Ovary (tissue), 3 donors: Measurements from ENCODE around the gene UBR1.

Experiments used
- CTCF ChIP-seq, 3 donors: fragments of 450-650 bp in 2 of 3; fragments of 200-600 bp in 1 of 3; IDR thresholded peaks; one replicate each; pipeline versions ENCODE4 v1.5.1 to v1.8.0; 2016 to 2022; ENCODE audit warnings: antibody characterized with exemption in 3 of 3, mild to moderate bottlenecking in 1 of 3
- POLR2A ChIP-seq: fragments of 450-650 bp; IDR thresholded peaks from one replicate; pipeline ENCODE4 v1.6.1; 2017; ENCODE audit warnings: antibody characterized with exemption, mild to moderate bottlenecking, moderate library complexity
- donor health status: DM: no; HTN: no; CAD: no.

DNA sequence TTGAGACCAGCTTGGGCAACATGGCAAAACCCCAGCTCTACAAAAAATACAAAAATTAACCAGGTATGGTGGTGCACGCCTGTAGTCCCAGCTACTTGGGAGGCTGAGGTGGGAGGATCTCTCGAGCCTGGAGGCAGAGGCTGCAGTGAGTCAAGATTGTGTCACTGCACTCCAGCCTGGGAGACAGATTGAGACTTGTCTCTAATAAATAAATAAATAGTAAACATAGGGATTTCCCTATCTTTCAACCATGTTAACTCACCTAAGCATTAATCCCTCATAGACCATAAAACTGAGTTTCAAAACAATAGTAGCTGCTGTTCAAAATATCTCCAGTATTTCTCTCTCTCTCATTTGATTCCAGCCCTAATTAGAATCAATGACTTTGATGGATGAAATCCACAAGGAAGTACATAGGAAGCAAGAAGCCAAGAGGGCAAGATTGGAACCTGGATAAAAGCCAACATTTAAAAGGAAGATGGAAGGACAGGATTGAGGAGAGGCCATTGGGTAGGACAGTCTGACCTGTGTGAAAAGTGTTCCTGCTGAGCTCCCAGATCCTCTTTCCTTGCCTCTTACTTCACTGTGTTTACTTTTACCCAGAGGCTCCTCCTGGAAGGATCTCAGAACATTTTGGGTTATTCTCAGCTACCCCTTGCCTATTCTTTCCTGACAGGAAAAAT, 172.9 kb downstream of the UBR1 start:
- TF ChIP-seq CTCF (IDR thresholded peaks at IDR 0.05) (no peak), POLR2A (no peak)
